HG03354 (cell line): ENCODE data around the gene TLE2.
"Not testable (repeated sequence)": the region's sequence is repeated elsewhere in the genome, so short reads cannot be mapped to it uniquely, and the experiment has no call there.

ENCODE experiments used
- ATAC-seq: cut with Tn5 transposase; IDR thresholded peaks from one replicate; pipeline ENCODE4 v1.9.1; 2021; ENCODE audit warnings: mild to moderate bottlenecking; ENCODE audit not compliant: unreplicated experiment, poor library complexity, severe bottlenecking

The TLE2 gene

GRCh38 chr19:2992333-2992732 lies 36.7 kb downstream of the TLE2 start:
- not testable (repeated sequence) for ATAC-seq

- no peak for ATAC-seq
Measured at GRCh38 chr19:2989236-2989946, 39.7 kb downstream of the TLE2 start.

- no peak for ATAC-seq
Measured at GRCh38 chr19:2988568-2988967, 40.5 kb downstream of the TLE2 start.

GRCh38 chr19:2987797-2988196 lies 41.3 kb downstream of the TLE2 start:
- ATAC-seq, result no peak

- no peak for ATAC-seq
Measured at GRCh38 chr19:2986951-2987524, 42.0 kb downstream of the TLE2 start.

- ATAC-seq, result no peak
Measured at GRCh38 chr19:2984215-2984528, 44.9 kb downstream of the TLE2 start.

GRCh38 chr19:2983351-2984214 lies 45.5 kb downstream of the TLE2 start:
- ATAC-seq, result no peak

GRCh38 chr19:2982983-2983350 lies 46.1 kb downstream of the TLE2 start:
- no peak for ATAC-seq

- no peak for ATAC-seq
Measured at GRCh38 chr19:2982561-2982960, 46.5 kb downstream of the TLE2 start.

GRCh38 chr19:2981898-2982297 lies 47.2 kb downstream of the TLE2 start:
- no peak for ATAC-seq

GRCh38 chr19:2978772-2979171 lies 50.3 kb downstream of the TLE2 start:
- no peak for ATAC-seq

- no peak for ATAC-seq
Measured at GRCh38 chr19:2978166-2978767, 50.8 kb downstream of the TLE2 start.

GRCh38 chr19:2977746-2978138 lies 51.3 kb downstream of the TLE2 start:
- no peak for ATAC-seq

GRCh38 chr19:2977001-2977745 lies 51.9 kb downstream of the TLE2 start, which contains the start of gene TLE6:
TSS of gene TLE6 (plus strand) at chr19:2977564. CDS start at chr19:2978234, 670 bp downstream.
- ATAC-seq, result peak; percentile 94

- no peak for ATAC-seq
Measured at GRCh38 chr19:2976609-2977000, 52.5 kb downstream of the TLE2 start.

- no peak for ATAC-seq
Measured at GRCh38 chr19:2974342-2975041, 54.6 kb downstream of the TLE2 start.

GRCh38 chr19:2973229-2973628 lies 55.9 kb downstream of the TLE2 start:
- ATAC-seq, result no peak

- ATAC-seq, result no peak
Measured at GRCh38 chr19:2970201-2970835, 58.8 kb downstream of the TLE2 start.

GRCh38 chr19:2969104-2969504 lies 60.0 kb downstream of the TLE2 start:
- ATAC-seq, result no peak
